Activated CD8-positive, alpha-beta T cell treated with anti-CD3 and anti-CD28 coated beads for 36 hours (primary cell): Measurements from ENCODE around the gene LRRC17. TPM values are rescaled to one million over a fixed set of nuclear protein-coding genes. Genes with fewer than 3 reads are reported as not detected.

Experiments
- ATAC-seq: fragments of 200-7000 bp; cut with Tn5 transposase; one replicate; pipeline ENCODE4 v1.10.0; 2021; ENCODE audit warnings: mild to moderate bottlenecking, moderate library complexity
- CTCF ChIA-PET: fragments of 350-600 bp; sonication (Branson Sonifier 250); formaldehyde crosslinking; loops from one replicate; lab custom pipeline; 2021; ENCODE audit warnings: antibody characterized with exemption; lab: Charles Lee
- POLR2A ChIA-PET: fragments of 350-600 bp; sonication (Branson Sonifier 250); formaldehyde crosslinking; loops from one replicate; lab custom pipeline; 2021; ENCODE audit warnings: antibody characterized with exemption; lab: Charles Lee
- DNase-seq: peaks from one replicate; pipeline ENCODE4 v3.0.0-alpha.2; 2020
- H3K27ac Mint-ChIP-seq: one replicate; pipeline ENCODE4 v1.8.0; 2021; ENCODE audit warnings: mild to moderate bottlenecking, mixed read lengths
- H3K27me3 Mint-ChIP-seq: one replicate; pipeline ENCODE4 v1.8.0; 2021; ENCODE audit warnings: mixed read lengths
- H3K36me3 Mint-ChIP-seq: one replicate; pipeline ENCODE4 v1.8.0; 2021; ENCODE audit warnings: low read depth, mixed read lengths
- H3K4me1 Mint-ChIP-seq: one replicate; pipeline ENCODE4 v1.8.0; 2021; ENCODE audit warnings: low read depth, mixed read lengths
- H3K4me3 Mint-ChIP-seq: one replicate; pipeline ENCODE4 v1.8.0; 2021; ENCODE audit warnings: mild to moderate bottlenecking, moderate library complexity, mixed read lengths
- H3K9me3 Mint-ChIP-seq: one replicate; pipeline ENCODE4 v1.8.0; 2021; ENCODE audit warnings: mixed read lengths
- CTCF ChIP-seq: fragments of 200-600 bp; IDR thresholded peaks from one replicate; pipeline ENCODE4 v1.8.0; 2022; ENCODE audit warnings: antibody characterized with exemption, mild to moderate bottlenecking
- intact Hi-C: fragments of 100-400 bp; cut with micrococcal nuclease; formaldehyde crosslinking; loops from one replicate; pipeline ENCODE4 v1.10.0; 2022
- total RNA-seq, 2 experiments: library from RNA; stranded (reverse); gene quantifications; one replicate each; pipeline ENCODE4 v1.2.3, GENCODE V29; 2021

LRRC17 gene
- total RNA-seq, 2 experiments from 2014 or later = not detected

GRCh38 chr7:102913826-102914225 lies 1.0 kb downstream of the LRRC17 start:
- peaks cover 2% of the 10 kb centered on the region for H3K36me3 Mint-ChIP-seq
- ChIA-PET POLR2A (no interaction called here), CTCF (no interaction called here)
- no peaks in the 10 kb centered on the region for H3K27me3 Mint-ChIP-seq
- intact Hi-C loops = no loop called here
- no peak for TF ChIP-seq CTCF
- H3K9me3 Mint-ChIP-seq = no peaks in the 10 kb centered on the region
- ATAC-seq (no peak), DNase-seq (no peak)
- no peaks in the 10 kb centered on the region for H3K4me1 Mint-ChIP-seq
- no peak overlapping the region for H3K4me3 Mint-ChIP-seq
- no peak overlapping the region for H3K27ac Mint-ChIP-seq

GRCh38 chr7:102914585-102914984 lies 1.8 kb downstream of the LRRC17 start:
- H3K4me3 Mint-ChIP-seq = no peak overlapping the region
- H3K4me1 Mint-ChIP-seq = no peaks in the 10 kb centered on the region
- intact Hi-C loops = no loop called here
- CTCF ChIA-PET = no interaction called here
- peaks cover 2% of the 10 kb centered on the region for H3K36me3 Mint-ChIP-seq
- H3K27me3 Mint-ChIP-seq = no peaks in the 10 kb centered on the region
- POLR2A ChIA-PET = no interaction called here
- no peak overlapping the region for H3K27ac Mint-ChIP-seq
- TF ChIP-seq CTCF = no peak
- no peak for DNase-seq
- ATAC-seq = no peak
- H3K9me3 Mint-ChIP-seq = no peaks in the 10 kb centered on the region

GRCh38 chr7:102916426-102916825 lies 3.6 kb downstream of the LRRC17 start:
- no peaks in the 10 kb centered on the region for H3K9me3 Mint-ChIP-seq
- H3K4me3 Mint-ChIP-seq = no peak overlapping the region
- POLR2A ChIA-PET = no interaction called here
- no peaks in the 10 kb centered on the region for H3K36me3 Mint-ChIP-seq
- H3K27ac Mint-ChIP-seq = no peak overlapping the region
- ATAC-seq = no peak
- CTCF ChIA-PET = no interaction called here
- no peaks in the 10 kb centered on the region for H3K4me1 Mint-ChIP-seq
- no peak for DNase-seq
- intact Hi-C loops = no loop called here
- TF ChIP-seq CTCF = no peak
- H3K27me3 Mint-ChIP-seq = no peaks in the 10 kb centered on the region

GRCh38 chr7:102916881-102917280 lies 4.1 kb downstream of the LRRC17 start:
- no peak for ATAC-seq
- CTCF ChIA-PET = interaction anchor here (0.7 kb wide), 1 partner anchor 159 kb away, joined by 3 read pairs; no protein-coding TSS in a partner anchor

More at GRCh38 chr7:102916881-102917280, 4.1 kb downstream of the LRRC17 start:
- no peak for DNase-seq
- H3K36me3 Mint-ChIP-seq = no peaks in the 10 kb centered on the region
- intact Hi-C loops = no loop called here
- no peaks in the 10 kb centered on the region for H3K4me1 Mint-ChIP-seq
- POLR2A ChIA-PET = no interaction called here
- no peak for TF ChIP-seq CTCF
- no peak overlapping the region for H3K27ac Mint-ChIP-seq
- no peak overlapping the region for H3K4me3 Mint-ChIP-seq
- H3K9me3 Mint-ChIP-seq = no peaks in the 10 kb centered on the region
- H3K27me3 Mint-ChIP-seq = no peaks in the 10 kb centered on the region
